HG03342 (cell line): ENCODE results near the gene CTTN.

ENCODE experiments used
- ATAC-seq: cut with Tn5 transposase; IDR thresholded peaks from one replicate; pipeline ENCODE4 v1.9.1; 2021; ENCODE audit warnings: mild to moderate bottlenecking, moderate library complexity; ENCODE audit not compliant: unreplicated experiment

CTTN gene

DNA sequence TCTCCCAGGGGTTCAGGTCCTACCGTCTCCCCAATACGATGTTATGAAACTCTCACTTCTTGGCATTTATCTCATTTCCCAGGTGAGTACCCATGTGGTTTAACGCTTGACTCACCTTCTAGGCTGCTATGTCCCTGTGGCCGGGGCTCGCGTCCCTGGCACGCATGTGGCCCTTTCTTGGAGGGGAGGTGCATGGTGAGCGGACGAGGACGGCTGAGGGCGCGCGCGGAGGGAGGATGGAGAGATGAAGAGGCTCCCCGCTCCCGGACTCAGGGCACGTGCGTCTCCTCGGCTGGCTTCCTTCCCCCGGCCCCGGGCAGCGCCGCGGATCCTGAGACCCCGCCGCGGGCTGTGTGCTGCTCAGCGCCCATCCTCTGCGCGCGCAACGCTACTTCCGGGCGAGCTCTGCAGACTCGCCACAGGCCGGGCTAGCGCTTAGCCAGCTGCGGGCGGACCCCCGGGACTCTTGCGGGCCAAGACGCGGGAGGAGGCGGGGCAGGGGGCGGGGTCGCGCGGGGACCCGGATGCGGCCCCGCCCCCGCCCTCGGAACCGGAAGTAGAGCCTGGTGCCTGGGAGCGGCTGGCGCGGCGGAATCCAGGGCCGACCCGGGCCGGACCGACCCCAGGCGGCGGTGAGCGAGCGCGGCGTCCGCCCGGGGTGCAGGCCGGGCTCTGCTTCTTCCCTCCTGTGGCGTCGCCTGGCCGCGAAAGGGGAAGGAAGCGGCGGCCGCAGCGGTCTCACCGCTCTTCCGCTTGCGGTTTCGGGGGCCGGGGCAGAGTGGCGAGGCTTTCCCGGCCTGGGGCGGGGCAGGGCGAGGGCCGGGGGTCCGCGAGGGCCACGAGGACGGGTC, at the start of gene CTTN:
Gene CTTN (plus strand): TSS at position 547 of the 851 bp plus-strand sequence. CDS start 8,769 bp downstream, outside the sequence.
- ATAC-seq, result no peak

DNA sequence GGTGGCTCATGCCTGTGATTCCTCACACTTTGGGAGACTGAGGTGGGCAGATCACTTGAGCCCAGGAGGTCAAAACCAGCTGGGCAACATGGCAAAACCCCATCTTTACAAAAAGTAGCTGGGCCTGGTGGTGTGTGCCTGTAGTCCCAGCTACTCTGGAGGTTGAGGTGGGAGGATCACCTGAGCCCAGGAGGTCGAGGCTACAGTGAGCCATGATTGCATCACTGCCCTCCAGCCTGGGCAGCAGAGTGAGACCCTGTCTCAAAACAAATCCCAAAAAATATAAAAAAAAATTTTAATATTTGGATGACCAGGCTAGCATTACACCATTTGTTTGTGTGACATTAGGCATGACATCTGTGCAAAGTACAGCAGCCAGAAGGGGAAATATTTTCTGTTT, 49.7 kb upstream of the CTTN start:
- ATAC-seq, result no peak

DNA sequence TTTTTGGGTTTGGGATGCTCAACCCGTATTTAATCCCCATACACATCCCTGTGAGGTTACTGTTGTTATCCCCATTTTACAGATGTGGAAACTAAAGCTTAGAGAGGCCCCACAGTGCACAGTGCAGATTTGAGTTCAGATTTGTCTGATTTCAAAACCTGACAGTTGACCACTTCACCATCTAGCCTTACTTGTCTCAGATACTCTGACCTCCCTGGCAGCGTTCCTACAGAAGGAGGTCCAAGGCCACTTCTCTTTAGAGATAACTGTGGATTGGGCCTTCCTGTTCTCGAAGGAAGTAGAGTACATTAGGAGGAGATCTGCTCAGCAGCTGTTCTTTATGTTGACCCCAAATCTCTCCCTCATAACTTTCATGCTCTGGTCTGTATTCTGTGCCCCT, 46.7 kb upstream of the CTTN start:
- ATAC-seq, result no peak

DNA sequence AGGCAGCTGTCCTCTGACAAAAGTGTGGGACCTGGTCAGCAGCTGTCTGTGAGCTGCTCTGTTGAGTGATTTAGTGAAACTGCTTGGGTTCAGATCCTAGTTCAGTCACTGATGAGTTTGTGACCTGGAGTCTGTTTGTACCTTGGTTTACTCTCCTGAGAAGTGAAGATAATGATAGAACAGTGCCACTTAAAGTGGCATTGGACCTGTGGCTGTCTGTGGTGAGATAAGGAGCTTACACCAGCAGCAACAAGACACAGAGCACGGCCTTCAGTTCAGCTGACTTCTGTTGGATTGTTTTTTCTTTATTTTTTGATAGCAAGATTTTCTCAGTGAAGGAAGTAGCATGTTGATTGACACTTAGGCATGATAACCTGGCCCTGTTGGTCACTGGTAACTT, 46.2 kb upstream of the CTTN start:
- ATAC-seq, result no peak

DNA sequence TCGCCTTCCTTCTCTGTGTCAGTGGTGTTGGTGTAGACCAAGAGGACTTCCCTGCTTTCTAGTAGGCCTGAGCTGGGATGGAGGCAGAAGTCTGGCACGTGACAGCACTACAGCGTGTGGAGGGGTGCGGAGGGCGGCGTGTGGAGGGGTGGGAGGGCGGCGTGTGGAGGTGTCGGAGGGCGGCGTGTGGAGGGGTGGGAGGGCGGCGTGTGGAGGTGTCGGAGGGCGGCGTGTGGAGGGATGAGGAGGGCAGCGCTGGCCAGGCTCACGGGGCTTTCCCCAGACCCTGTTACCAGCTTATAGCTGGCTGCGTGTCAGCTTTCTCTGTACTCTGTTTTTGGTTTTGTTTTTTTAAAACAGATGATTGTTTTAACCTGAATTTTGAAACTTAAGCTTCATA, 45.7 kb upstream of the CTTN start:
- ATAC-seq, result no peak

DNA sequence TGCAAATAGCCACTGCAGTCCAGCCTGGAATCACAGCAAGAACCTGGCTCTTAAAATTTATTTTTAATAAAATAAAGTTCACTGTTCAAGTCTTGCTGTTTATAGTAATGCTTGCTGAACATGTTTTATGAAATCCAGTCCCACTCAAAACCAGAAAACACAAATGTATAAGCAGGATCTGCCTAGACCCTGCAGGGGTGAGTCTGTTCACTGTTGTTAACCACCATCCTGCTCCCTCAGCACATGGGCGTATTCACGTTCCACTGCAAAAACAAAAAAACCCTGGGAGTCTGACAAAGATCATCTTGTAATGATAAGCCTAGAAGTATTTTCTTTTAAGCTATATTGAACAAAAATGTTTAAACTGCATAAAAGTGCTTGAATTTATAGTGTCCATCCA, 45.0 kb upstream of the CTTN start:
- ATAC-seq, result no peak

DNA sequence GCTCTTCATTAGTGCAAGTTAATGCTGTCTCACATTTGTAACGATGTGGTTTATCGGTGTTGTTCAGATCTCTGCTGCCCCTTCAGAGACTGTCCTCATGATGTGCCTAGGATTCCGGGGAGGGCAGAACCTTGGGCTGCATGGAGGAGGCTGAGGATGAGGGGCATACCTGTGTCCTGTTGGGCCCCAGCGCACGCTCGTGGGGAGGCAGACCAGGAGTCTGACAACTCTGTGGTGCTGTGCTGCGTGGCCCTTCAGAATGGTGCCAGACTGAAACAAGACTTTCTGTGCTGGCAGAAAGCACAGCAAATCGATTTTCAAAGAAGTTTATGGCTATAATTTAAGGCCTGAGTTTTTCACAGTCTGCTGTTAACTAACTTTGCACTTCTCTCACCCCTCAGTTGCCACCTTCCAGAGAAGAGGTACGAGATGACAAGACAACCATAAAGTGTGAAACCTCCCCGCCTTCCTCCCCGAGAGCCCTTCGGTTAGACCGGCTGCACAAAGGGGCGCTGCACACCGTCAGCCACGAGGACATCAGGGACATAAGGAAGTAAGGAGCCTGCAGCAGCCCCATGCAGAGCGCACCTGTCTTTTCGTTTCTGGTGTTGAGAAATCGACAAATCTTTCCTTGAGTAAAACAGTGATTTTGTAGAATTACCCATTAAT, 44.3 kb upstream of the CTTN start:
- ATAC-seq, result no peak

DNA sequence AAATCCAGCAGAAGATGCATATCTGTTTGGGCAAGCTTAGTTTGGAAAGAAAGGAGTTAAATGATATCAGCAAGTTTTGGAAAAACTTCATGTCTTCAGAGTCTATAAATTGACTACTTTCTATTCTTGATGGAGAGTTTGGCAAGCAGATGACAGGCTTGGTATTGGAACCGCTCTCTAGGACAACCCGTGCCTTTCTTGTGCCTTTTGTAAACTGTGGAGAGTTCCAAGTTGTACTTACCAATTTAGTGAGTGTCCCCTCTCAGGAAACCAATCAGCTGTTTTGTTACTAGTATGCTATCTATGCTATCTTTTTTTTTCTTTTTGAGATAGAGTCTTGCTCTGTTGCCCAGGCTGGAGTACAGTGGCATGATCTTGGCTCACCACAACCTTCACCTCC, 43.7 kb upstream of the CTTN start:
- no peak for ATAC-seq

DNA sequence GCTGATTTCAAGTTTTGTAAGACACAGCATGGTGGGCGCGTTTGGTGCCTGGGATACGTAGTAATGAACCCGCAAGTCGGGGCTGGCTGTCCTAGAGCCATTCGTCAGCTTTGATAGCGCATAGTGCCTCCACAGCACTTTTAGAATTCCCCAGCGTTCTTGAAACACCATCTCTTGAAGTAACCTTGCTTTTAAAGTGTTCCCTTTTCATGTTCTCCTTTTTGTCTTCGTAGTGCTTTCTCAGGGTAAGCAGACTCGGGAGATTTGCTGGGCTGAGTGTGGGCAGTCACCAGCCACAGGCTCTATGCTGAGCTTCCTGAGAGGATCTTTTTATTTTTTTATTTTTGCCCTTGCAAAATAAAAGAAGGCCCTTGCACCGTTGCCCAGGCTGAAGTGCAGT, 39.6 kb upstream of the CTTN start:
- no peak for ATAC-seq

DNA sequence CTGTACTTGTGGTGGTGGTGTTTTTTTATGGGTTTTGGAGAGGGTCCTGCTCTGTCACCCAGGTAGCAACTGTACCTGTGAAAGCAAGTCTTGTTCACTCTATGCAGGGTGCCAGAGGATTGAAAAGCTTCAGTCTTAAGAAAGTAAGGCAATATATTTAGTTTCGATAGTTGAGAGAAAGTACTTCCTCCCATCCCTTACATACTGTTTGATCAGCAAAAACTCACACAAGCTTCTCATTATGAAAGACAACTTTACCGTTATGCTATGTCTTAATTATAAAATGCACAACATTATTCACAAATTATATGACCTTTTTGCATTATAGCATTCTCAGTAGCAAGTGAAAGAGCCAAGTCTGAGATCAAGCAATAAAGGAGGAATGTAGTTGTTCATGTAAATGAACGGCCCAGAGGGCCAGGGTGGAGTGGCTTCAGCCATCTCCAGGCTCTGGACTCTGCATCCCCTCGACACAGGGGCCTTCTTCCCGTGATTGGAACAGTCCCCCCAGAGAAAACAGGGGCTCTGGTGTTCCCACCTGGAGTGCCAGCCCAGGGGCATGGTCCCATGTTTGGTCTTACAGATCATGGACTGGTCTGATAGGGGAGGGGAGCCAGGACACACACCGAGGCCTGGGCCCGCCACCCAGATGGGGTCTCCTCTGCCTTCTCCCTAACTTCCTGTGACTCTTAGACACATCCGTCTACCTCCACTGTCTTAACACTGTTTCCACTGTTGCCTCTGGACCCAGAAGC, 38.7 kb upstream of the CTTN start:
- ATAC-seq, result no peak

DNA sequence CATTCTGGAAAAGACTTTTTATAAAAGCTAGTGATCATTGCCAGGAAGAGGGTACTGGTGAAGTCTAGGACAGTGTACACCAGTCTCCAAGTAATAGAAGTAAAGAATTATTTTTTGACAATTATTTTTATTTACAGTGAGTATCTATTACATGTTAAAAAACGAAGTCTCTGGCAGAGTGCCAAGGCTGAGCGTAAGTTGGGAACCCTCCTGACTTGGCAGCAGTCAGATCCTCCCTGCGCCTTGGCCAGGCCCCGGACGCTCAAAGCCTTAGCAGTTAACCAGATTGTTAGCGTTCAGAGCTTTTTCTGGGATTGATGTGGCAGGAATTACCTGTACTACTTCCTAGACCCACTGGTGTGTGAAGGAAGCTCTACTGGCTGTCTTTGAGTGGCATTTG, 38.1 kb upstream of the CTTN start:
- ATAC-seq, result no peak

DNA sequence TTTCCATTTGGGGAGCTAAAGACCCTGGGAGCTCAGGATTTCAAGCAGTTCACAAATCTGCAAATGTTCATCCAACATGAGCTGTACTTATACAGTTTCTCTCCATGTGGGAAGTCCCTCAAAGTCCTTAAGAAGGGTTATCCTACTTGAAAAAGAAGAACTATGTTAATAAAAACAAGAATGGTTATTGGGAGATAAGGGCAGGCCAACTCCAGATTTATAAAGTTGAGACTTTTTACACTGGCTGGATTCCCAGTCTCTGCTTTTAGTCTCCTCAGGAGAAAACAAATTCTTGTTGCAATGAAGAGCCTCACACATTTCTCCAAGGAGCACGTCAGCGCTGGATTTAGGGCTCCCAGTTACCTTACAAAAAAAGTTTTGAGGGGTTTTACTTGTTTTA, 34.2 kb upstream of the CTTN start:
- no peak for ATAC-seq

DNA sequence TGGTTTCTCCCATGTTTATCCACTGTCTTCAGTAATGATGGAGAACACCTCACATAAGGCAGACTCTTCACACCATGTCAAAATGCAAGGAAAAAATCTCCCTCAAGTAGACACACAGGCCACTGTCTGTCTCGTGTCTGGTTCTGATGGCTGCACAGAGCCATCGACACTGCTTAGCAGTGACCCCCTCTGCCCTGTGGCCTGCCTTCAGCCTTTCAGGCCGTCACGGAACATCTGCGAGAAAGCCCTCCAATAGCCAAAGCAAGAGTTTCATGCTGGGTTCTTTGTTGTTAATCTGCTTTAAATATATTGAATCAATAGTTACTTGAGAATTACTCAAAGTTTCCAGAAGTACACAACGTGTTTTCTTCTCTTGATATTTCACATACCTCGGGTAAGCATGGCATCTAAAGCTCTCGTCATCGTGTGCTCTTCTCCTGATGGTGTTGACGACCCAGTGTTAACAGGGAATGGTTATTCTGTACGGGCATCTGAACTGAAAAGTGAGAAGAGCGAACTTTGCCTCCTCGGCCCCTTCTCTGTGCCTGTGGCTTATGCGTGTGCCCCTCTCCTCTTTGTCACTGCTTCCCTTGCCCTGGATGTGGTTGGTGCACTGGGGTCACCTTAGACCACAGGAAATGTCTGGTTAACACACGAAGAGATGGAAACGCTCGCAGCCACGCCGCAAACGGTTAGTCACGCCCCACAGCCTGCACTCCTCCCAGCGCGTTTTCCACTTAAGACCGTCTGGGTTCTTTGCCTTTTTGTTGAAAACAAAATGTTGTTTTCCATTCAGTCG, 33.4 kb upstream of the CTTN start:
- no peak for ATAC-seq

DNA sequence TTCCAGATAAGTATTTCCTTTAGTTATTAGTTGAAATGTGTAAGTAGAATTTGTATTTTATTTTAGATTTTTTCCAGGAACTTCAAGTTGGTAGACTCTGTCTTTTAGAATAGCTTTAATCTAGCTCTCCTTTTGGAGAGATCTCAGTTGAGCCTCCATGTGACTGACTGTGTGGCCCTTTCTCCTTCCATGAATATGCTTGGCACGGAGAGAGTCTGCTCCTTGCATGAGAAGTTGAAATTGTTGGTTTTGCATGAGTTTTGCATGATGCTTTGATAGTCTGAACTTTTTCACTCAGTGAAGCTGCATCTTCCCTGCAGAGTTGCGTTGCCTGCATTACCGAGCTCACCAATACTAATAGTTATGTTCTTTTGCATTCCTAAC, 32.8 kb upstream of the CTTN start:
- ATAC-seq, result no peak

DNA sequence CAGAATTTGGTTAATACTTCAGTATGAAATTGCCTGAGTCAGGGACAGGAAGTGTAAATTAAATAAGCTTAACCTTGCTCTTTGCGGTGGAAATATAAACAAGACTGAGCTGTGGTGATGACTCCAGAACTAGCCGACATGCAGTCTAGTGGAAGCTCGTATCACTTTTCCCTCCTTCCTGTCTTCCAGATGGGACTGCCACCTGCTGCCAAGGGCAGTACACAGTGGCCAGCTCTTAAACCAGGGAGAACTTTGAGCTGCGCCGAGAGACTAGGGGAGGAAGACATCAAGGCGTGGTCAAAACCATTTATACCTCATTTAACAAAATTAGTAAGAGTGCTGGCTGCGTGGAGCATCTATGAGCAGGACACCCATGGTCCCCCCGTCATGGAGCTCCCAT, 31.3 kb upstream of the CTTN start:
- ATAC-seq, result no peak

DNA sequence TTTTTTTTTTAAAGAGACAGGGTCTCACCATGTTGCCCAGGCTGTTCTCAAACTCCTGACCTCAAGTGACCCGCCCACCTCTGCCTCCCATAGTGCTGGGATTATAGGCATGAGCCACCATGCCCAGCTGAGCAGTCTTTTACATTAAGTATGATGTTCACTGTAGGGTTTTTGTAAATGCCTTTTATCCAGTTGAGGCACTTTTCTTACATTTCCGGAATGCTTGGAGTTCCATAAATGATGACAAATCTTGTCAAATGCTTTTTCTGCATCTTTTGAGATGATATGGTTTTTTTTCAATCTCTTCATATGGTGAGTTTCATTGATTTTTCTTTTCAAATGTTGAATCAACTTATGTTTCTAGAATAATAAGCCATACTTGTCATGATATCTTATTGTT, 29.4 kb upstream of the CTTN start:
- ATAC-seq, result no peak

DNA sequence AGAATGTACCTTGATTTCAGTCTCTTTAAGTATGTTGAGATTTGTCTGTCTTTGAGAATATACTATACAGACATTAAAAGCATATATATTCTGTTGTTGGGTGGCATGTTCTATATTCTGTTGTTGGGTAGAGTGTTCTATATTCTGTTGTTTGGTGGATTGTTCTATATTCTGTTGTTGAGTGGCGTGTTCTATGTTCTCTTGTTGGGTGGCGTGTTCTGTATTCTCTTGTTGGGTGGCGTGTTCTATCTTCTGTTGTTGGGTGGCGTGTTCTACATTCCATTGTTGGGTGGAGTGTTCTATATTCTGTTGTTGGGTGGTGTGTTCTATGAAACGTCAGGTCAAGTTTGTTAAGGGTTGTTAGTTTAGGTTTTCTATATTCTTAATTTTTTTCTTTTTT, 27.1 kb upstream of the CTTN start:
- ATAC-seq, result no peak

DNA sequence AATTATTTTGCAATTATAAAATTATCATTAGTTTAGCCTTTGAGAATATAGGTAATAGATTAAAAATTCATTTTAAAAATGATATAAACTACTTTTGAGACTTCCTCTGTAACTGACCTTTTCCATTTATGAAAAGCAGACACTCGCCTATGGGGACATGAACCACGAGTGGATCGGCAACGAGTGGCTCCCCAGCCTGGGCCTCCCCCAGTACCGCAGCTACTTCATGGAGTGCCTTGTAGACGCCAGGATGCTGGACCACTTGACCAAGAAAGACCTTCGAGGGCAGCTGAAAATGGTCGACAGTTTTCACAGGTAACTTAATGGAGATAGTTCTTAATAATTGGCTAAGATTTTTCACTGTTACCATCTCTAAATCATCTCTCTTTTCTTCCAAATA, 26.3 kb upstream of the CTTN start:
- no peak for ATAC-seq

DNA sequence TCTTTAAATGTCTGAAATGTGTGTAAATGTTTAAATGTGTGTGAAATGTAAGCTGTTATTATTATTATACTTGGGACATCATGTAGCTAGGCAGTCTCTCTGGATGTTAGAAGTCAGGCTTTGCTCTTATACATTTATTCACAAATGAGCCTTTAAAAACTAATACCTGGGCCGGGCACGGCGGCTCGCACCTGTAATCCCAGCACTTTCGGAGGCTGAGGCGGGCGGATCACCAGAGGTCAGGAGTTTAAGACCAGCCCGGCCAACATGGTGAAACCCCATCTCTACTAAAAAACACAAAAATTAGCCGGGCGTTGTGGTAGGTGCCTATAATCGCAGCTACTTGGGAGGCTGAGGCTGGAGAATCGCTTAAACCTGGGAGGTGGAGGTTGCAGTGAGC, 21.7 kb upstream of the CTTN start:
- ATAC-seq, result no peak

DNA sequence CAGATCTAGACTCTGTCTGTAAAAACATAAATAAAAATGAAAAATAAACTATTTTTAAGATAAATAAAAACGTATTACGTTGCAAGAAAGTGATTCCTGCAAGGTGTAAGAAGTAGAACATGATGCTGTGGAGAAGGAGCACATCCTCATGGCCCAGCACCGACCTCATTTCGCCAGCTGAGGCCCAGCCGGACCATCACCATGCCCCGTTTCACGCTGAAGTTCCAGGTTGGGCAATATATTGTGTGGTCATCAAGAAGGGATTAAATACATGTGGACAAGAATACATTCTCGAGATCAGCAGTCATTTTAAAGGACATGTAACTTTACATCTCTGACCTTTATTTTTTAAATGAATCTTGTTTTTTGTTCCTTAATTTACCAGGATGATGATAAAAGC, 20.7 kb upstream of the CTTN start:
- ATAC-seq, result no peak

DNA sequence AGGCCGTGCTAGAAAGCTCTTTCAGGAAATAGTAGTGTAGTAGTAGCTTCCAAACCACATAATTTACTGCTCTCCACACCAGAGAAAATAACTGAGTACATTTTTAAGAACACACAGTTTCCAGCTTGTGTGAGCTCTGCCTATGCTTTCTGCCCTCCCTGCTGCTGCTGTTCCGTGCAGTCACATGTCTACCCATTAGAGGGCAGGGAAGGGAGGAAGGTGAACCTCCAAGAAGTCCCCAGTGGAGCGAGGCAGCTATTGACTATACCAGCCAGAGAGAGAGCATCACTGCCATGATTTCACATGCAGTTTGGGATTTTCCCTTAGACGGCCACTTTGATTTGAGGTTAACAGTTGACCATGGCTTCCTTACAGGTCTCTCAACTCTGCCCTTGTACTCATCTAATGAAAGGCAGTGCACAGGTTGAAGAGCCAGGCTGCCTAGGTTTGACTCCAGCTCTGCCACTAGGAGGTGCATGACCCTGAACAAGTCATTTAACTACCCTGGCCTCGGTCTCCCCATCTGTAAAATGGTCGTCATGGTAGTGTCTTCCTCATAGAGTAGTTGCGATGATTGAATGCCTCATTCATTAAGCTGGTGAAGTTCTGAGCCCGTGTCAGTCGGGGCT, 19.7 kb upstream of the CTTN start:
- ATAC-seq, result no peak
